AG04449 (cell line): ENCODE measurements around the gene CTSE.
"Not testable (repeated sequence)": the region's sequence is repeated elsewhere in the genome, so short reads cannot be mapped to it uniquely, and the experiment has no call there.

Experiments used
- CTCF ChIA-PET: fragments of 350-600 bp; formaldehyde crosslinking; extraction: SDS; loops from one replicate; lab custom pipeline; 2021; ENCODE audit warnings: antibody characterized with exemption; lab: Yijun Ruan, JAX
- POLR2A ChIA-PET: fragments of 400-600, 350-600 bp; formaldehyde crosslinking; extraction: SDS; loops from one replicate; lab custom pipeline; 2020; ENCODE audit warnings: antibody characterized with exemption, inconsistent platforms; lab: Yijun Ruan, JAX
- DNase-seq: peaks from one replicate; pipeline ENCODE4 v3.0.0-alpha.2; 2010; ENCODE audit warnings: low read depth, low spot score
- H3K4me3 ChIP-seq: 2 replicates; pipeline ENCODE4 v1.5.1; 2011; ENCODE audit warnings: low read depth, mild to moderate bottlenecking, control low read depth, low read length
- CTCF ChIP-seq: IDR thresholded peaks from one replicate; pipeline ENCODE4 v1.5.1; 2011; ENCODE audit warnings: mild to moderate bottlenecking, moderate library complexity, low read length, control low read depth, inconsistent platforms; ENCODE audit not compliant: insufficient read depth; ENCODE audit errors: missing control alignments

CTSE gene

GRCh38 chr1:206001476-206001888 is 22.2 kb downstream of the CTSE start:
- ChIA-PET CTCF (interaction anchor here (0.6 to 12.8 kb wide), 5 partner anchors 10 to 580 kb away, joined by 3 to 231 read pairs (median 7); no protein-coding TSS in a partner anchor), POLR2A (interaction anchor here (0.6 to 0.8 kb wide), 2 partner anchors 24 to 252 kb away, joined by 3 read pairs; no protein-coding TSS in a partner anchor)
- no peak for TF ChIP-seq CTCF
- peak; percentile 80 for DNase-seq
- H3K4me3 ChIP-seq, result peak overlapping the region; percentile 33

- DNase-seq, result no peak
- ChIA-PET POLR2A (interaction anchor here (0.6 to 0.8 kb wide), 2 partner anchors 24 to 251 kb away, joined by 3 read pairs; no protein-coding TSS in a partner anchor), CTCF (interaction anchor here (0.6 to 12.8 kb wide), 7 partner anchors 9 to 581 kb away, joined by 3 to 231 read pairs (median 4); no protein-coding TSS in a partner anchor)
- H3K4me3 ChIP-seq, result no peak overlapping the region
- TF ChIP-seq CTCF, result no peak
These were observed 22.9 kb downstream of the CTSE start for GRCh38 chr1:206000641-206001339.

- no peak for TF ChIP-seq CTCF
- no peak for DNase-seq
- CTCF ChIA-PET, result interaction anchor here (1.0 to 12.8 kb wide), 6 partner anchors 9 to 108 kb away, joined by 3 to 231 read pairs (median 7); no protein-coding TSS in a partner anchor
- H3K4me3 ChIP-seq, result no peak overlapping the region
- POLR2A ChIA-PET, result no interaction called here
These were observed 25.0 kb downstream of the CTSE start for GRCh38 chr1:205998457-205999241.

- CTCF ChIA-PET, result interaction anchor here (7.0 to 12.8 kb wide), 2 partner anchors 15 to 110 kb away, joined by 38 to 231 read pairs; no protein-coding TSS in a partner anchor
- POLR2A ChIA-PET, DNase-seq, H3K4me3 ChIP-seq: not testable (repeated sequence)
These were observed 27.1 kb downstream of the CTSE start for GRCh38 chr1:205996641-205997040.

GRCh38 chr1:205994346-205994745 is 29.3 kb downstream of the CTSE start:
- ChIA-PET POLR2A (no interaction called here), CTCF (interaction anchor here (1.9 to 12.8 kb wide), 3 partner anchors 12 to 114 kb away, joined by 6 to 231 read pairs (median 62); no protein-coding TSS in a partner anchor)
- TF ChIP-seq CTCF, result no peak
- no peak for DNase-seq
- no peak overlapping the region for H3K4me3 ChIP-seq

GRCh38 chr1:205993068-205993467 is 30.6 kb downstream of the CTSE start:
- CTCF ChIA-PET, result interaction anchor here (0.7 to 12.8 kb wide), 5 partner anchors 11 to 202 kb away, joined by 3 to 231 read pairs (median 6); no protein-coding TSS in a partner anchor
- POLR2A ChIA-PET, result no interaction called here

More at GRCh38 chr1:205993068-205993467, 30.6 kb downstream of the CTSE start:
- H3K4me3 ChIP-seq, result no peak overlapping the region
- no peak for TF ChIP-seq CTCF
- DNase-seq, result no peak
